Measurements from ENCODE around the gene OR1K1.

GRCh38 chr9:122786338-122786737 is 13.6 kb upstream of the OR1K1 start:
- TF ChIP-seq, protein P1, sequence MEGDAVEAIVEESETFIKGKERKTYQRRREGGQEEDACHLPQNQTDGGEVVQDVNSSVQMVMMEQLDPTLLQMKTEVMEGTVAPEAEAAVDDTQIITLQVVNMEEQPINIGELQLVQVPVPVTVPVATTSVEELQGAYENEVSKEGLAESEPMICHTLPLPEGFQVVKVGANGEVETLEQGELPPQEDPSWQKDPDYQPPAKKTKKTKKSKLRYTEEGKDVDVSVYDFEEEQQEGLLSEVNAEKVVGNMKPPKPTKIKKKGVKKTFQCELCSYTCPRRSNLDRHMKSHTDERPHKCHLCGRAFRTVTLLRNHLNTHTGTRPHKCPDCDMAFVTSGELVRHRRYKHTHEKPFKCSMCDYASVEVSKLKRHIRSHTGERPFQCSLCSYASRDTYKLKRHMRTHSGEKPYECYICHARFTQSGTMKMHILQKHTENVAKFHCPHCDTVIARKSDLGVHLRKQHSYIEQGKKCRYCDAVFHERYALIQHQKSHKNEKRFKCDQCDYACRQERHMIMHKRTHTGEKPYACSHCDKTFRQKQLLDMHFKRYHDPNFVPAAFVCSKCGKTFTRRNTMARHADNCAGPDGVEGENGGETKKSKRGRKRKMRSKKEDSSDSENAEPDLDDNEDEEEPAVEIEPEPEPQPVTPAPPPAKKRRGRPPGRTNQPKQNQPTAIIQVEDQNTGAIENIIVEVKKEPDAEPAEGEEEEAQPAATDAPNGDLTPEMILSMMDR (IDR thresholded peaks at IDR 0.05; ENCODE audit: extremely low read depth in 1 of 2, insufficient read depth in 1 of 2, low read depth in 1 of 2, low read length in 2 of 2), result no peak
- TF ChIP-seq MAX (IDR thresholded peaks at IDR 0.05; ENCODE audit: insufficient read depth, insufficient read length) (no peak), POLR2AphosphoS5 (IDR thresholded peaks at IDR 0.05; ENCODE audit: insufficient read depth, low read depth, low read length) (no peak), EZH2 (IDR thresholded peaks at IDR 0.05; ENCODE audit: borderline replicate concordance, low read depth, low read length, severe bottlenecking) (no peak), POLR2A (IDR thresholded peaks at IDR 0.05; ENCODE audit: low read depth, low read length) (no peak), GATA2 (IDR thresholded peaks at IDR 0.05; ENCODE audit: insufficient read depth, insufficient read length, low read depth, low read length) (no peak), JUN (IDR thresholded peaks at IDR 0.05; ENCODE audit: borderline replicate concordance, insufficient read depth, insufficient read length, low read depth) (no peak), FOS (IDR thresholded peaks at IDR 0.05; ENCODE audit: borderline replicate concordance, insufficient read depth, low read length) (no peak)

All from endothelial cell of umbilical vein (primary cell).